Germinal center (tissue), 1 donor: ENCODE data around the gene FAM9B.
"Not testable (repeated sequence)": the region's sequence is repeated elsewhere in the genome, so short reads cannot be mapped to it uniquely, and the experiment has no call there.

ENCODE experiments used
- DNase-seq: peaks from one replicate; pipeline ENCODE4 v3.0.0; 2012; ENCODE audit warnings: mixed read lengths, low spot score

The FAM9B gene

GRCh38 chrX:9033989-9034388 lies at the start of gene FAM9B:
Gene FAM9B (minus strand): TSS chrX:9034127. CDS start chrX:9032986, 1,141 bp downstream.
- no peak for DNase-seq

DNA sequence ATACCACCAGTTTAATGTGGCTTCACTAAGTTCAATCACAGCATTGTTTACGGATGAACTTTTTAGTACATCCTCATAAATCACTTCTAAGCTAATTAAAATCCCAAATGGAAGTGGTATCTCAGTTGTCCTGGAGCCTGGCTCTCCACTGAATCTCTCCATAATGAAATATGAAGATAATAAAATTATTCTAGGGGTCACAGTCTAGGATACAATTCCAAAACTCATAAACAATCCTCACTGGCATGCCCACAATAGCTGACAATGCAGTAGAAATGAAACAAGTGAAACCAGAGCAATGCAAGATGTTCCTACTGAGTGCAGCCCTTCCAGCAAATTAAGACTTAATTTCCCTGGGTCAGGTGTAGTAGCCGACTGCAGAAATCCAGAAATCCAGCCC lies 47.3 kb upstream of the FAM9B start:
- DNase-seq: no peak

- DNase-seq: no peak
Measured at GRCh38 chrX:9074326-9074725, 40.4 kb upstream of the FAM9B start.

- no peak for DNase-seq
Measured at GRCh38 chrX:9072281-9072680, 38.4 kb upstream of the FAM9B start.

- no peak for DNase-seq
Measured at GRCh38 chrX:9071031-9071650, 37.2 kb upstream of the FAM9B start.

GRCh38 chrX:9069573-9069972 lies 35.6 kb upstream of the FAM9B start:
- DNase-seq: no peak

- DNase-seq: no peak
Measured at GRCh38 chrX:9064694-9065093, 30.8 kb upstream of the FAM9B start.

- DNase-seq: no peak
Measured at GRCh38 chrX:9062641-9063040, 28.7 kb upstream of the FAM9B start.

DNA sequence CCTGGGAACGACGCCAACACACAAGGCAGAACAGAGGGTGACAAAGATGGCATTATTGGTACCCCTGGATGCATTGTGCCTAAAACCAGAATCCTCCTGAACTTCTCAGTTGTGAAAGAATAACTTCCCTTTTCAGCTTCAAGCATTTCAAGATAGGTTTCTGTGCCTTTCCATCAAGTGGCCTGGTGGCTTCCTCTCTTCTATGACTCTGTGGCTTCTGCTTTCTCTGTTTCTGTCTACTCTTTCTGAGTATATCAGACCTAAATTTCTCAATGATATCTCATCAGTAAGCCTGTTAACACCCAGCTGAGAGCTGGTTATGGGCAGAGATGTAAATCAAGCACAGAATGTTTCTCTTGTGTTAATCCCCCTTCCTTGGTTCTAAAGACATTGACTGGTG lies 21.4 kb upstream of the FAM9B start:
- DNase-seq: no peak

DNA sequence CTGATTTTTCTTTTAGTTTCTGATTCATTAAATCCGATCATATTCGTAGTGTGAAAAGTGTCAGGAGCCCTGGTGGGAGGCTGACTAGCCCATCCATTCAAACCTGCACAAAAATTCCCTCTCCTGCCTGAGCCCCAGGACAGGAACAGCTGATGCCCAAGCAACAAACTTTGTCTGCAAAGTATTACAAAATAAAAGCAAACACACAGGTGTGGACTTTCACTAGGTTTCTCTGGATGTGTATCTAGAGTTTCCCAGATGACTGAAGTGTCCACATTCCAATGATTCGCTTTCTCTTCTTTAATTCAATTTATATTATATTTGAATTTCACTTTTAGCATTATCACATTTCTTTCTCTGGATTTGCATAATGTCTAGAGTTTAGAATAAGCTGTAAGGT lies 18.2 kb upstream of the FAM9B start:
- DNase-seq: no peak

- no peak for DNase-seq
Measured at GRCh38 chrX:9050331-9050730, 16.4 kb upstream of the FAM9B start.

- no peak for DNase-seq
Measured at GRCh38 chrX:9048801-9049200, 14.9 kb upstream of the FAM9B start.

DNA sequence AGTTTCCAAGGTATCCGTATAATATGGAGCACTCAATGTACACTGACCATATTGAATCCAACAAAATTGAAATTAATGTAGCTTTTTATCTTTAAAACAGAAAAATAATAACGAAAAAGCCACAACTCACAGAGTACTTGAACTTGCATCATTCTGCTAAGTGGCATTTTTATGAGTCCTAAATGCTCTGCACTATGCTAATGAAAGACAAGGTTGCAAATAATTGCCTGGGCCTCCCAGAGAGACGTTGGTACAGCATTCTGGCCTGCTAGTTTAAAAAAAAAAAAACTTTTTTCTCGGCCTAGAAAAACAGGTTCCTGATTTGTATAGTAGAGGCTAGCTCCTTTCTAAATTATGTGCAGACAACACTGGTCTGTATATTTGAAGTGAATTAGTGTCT lies 4.3 kb upstream of the FAM9B start:
- DNase-seq: no peak

- DNase-seq: no peak
Measured at GRCh38 chrX:9037296-9037695, 3.4 kb upstream of the FAM9B start.

- DNase-seq: no peak
Measured at GRCh38 chrX:9033586-9033985, 341 bp downstream of the FAM9B start.

- DNase-seq: no peak
Measured at GRCh38 chrX:9033179-9033578, 748 bp downstream of the FAM9B start.

DNA sequence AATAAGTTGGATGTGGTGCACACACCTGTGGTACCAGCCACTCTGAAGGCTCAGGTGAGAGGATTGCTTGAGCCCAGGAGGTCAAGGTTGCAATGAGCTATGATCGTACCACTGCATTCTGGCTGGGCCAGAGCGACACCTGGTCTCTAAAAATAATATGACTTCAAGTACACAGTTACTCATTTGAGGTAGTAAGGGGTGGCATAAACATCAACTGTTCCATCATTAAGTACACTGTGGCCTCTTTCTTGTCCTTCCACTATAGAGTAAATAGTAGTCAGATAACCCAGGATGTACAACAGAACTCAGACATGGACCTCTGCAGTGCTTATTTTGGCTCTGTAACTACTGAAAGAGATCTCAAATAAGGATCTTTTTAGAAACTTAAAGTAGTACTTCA lies 10.6 kb downstream of the FAM9B start:
- DNase-seq: no peak

DNA sequence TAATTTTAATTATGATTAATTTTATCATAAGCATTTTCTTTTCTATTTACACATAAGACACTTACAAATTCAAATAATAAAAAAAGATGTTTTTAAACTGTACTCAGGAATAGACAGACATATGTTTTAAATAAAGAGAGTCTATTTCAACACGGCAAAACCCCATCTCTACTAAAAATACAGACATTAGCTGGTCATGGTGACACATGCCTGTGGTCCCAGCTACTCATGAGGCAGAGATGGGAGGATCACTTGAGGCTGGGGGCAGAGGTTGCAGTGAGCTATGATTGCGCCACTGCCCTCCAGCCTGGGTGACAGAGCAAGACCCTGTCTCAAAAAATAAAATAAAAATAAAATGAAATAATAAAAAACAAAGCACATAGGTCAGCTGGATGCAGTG lies 14.8 kb downstream of the FAM9B start:
- DNase-seq: no peak

DNA sequence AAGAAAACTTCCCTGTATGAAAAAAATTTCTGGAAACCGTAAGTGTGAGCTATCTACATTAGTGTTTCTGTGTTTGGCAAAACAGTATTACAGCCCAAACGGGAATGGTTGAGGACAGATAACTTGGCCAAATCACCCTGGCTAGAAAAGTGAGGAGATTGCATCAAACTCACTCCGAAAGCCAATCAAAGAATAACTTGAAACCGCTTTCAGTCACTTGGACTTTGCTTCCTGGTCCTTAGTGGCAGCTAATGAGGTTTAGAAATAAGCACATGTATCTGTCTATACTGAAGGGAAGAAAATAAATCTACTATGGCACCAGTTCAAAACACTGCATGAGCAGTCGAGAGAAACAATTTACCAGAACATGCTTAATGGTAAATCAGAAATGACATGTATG lies 15.6 kb downstream of the FAM9B start:
- not testable (repeated sequence) for DNase-seq

GRCh38 chrX:9003041-9003440 lies 30.9 kb downstream of the FAM9B start:
- no peak for DNase-seq

GRCh38 chrX:8988446-8988845 lies 45.5 kb downstream of the FAM9B start:
- DNase-seq: no peak

DNA sequence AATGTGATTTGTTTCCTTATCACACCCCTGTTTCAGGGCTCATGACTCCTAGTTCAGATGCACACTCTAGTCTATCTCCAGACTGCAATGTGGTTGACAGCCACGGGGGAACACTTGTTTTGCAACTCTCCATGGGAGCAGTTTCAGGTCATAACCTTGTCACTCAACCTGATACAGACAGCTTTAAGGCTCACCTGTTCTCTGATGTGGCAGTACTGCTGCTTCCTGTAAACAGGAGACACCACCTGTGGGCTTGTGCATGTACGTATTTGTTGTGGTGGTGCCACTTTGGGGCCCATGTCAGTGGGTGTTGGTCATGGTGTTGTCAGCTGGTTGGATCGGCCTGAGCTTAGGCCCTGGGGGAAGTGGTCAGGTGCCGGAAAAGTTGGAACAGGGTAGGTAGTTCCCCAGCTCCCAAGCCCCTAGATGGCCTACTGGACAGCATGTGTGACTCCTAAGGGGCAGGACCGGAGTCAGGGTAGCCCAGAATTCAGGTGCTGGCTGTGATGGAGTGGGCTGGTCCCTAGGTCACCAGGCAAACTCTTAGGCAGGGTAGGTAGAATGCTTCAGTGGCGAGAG lies 46.2 kb downstream of the FAM9B start:
- DNase-seq: no peak

GRCh38 chrX:8984231-8984630 lies 49.7 kb downstream of the FAM9B start:
- DNase-seq: no peak

- DNase-seq: no peak
Measured at GRCh38 chrX:8981723-8982122, 52.2 kb downstream of the FAM9B start.
